ENCODE data around the gene ADD1.

Gene ADD1

DNA sequence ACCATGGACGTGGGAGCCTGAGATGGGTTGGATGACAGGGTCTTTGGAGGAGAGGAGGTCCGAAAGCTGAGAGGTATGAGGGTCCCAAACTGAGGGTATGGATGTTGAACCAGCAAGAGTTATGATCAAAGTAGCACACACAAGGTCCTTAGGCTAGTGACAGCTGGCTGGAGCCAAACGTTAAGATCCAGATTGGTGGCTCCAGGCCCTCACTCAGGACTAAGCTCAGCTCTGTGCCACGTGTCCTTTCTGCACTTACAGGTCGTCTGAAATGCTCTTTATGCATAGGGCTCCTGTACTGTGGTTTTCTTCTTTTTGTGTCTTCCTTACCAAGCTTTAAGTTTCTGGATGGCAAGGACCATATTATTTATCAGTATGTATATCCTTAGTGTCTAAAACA lies 35.4 kb downstream of the ADD1 start:
- H3K4me3 ChIP-seq (ENCODE audit: low read depth, low read length), result no peak overlapping the region

DNA sequence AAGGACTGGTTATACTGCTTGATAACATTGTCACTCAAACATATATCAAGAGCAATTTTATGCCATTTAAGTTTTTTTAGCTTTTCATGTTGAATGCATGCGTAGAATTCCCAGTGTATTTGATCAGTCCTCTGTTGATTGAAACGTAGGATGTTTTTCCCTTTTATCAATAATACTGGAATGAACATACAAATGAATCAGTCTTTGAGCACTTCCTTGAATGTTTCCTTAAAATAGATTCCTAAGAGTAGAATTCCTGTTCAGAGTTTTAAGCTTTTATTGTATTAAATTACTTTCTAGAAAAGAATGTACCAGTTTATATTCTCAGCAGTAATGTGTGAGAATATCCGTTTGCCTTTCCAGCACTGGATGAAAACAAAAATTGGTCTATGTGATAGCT lies 37.8 kb downstream of the ADD1 start:
- H3K4me3 ChIP-seq (ENCODE audit: low read depth, low read length), result no peak overlapping the region

DNA sequence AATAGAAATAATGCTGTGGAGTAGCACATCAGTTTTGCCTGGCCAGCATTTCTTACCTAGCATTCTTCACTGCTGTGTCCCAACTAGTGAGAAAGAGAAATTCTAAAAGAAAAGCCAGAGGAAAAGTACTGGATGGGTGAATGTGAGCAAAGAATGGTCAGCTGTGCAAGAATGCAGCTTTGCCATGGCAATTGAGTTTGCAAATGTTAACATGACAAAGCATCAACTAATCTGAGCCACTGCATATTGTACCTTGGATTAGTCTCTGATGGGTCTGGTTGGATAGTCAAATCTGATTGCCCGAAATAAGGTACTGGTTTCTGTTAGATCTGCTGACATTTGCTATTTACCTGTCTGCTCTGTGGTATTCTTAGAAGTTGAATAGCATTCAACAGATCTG lies 38.7 kb downstream of the ADD1 start:
- no peak overlapping the region for H3K4me3 ChIP-seq (ENCODE audit: low read depth, low read length)

DNA sequence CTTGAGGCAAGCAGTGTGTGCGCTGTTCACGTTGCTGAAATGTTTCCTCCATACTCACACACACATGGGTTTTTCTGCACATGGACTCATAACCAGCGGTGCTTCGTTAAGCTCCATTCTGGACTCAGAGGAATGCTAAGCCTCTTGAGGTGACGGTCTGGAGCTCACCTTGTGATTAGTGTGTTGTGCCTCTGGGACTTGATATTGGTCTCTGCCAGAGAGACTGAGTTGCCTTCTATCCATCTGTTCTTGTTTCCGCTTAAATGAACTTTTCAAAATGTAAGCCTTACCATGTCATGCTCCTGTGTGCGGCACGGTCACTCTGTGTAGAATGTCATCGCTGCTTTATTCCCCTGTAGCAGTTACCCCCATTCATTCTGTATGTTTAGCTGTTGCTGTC lies 42.5 kb downstream of the ADD1 start:
- no peak overlapping the region for H3K4me3 ChIP-seq (ENCODE audit: low read depth, low read length)

DNA sequence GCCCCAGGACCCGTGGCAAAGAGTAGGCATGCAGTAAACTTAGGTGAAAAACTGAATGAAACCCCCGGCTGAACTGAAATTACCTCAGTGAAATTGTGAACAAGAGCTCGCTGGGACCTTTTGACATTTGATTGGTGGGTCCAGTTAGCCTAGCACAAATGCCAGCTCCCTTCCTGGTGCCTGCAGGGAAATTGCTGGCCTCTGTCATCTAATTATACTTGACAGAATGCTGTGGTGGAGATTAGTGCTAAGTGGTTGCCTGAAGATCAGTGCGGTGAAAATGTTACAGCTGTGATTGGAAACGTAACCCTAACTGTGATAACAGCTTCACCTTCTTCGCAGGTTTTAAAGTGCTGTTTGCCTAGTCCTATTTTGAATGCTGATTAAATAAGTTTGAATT lies 43.0 kb downstream of the ADD1 start:
- no peak overlapping the region for H3K4me3 ChIP-seq (ENCODE audit: low read depth, low read length)

DNA sequence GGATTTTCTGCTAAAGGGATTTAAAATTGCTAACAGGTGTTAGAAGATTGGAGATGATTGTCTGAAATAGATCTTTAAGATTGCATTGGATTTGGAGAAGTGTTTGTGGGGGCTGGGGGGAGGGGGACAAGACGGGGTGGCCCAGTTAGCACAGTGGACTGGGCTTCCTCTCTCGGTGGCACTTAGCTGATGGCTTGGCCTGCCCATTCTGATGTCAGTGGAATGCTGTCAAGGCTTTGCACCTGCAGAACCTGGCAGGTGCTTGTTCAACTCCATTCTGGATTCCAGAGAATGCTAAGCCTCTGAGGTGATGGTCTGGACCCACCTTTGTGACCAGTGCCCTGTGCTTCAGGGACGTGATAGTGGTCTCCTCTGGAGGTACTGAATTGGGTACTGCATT lies 43.7 kb downstream of the ADD1 start:
- H3K4me3 ChIP-seq (ENCODE audit: low read depth, low read length), result no peak overlapping the region

DNA sequence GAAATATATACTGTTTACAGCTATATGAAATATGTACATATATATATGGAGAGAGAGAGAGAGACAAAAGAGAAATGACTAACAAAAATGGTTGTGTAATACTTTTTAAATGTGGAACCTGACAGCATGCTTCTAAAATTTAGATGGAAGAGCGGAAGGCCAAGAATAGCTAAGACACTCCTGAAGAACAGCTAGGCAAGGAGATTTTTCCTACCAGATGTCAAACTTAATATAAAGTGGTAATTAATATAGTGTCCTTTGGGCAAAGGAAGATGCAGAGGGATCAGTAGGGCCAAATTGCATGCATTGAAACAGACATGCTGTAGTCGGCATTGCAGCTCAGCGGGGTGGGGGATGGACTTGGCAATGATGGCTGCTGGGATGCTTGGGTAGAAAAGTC lies 45.2 kb downstream of the ADD1 start:
- no peak overlapping the region for H3K4me3 ChIP-seq (ENCODE audit: low read depth, low read length)

DNA sequence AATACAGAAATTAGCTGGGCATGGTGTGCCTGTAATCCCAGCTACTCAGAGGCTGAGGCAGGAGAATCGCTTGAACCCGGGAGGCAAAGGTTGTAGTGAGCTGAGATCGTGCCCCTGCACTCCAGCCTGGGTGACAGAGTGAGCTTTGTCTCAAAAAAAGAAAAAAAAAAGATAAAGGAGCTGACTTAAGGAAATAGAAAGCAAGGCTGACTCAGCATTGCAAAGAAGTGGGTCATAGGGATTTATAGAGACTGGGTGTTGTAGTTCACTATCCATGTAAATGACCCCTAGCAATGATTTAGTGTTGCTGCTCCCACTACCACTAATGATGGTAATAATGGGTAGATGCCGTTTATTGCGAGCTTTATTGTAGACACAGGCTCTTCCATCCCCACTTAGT lies 47.6 kb downstream of the ADD1 start:
- H3K4me3 ChIP-seq (ENCODE audit: low read depth, low read length), result no peak overlapping the region

DNA sequence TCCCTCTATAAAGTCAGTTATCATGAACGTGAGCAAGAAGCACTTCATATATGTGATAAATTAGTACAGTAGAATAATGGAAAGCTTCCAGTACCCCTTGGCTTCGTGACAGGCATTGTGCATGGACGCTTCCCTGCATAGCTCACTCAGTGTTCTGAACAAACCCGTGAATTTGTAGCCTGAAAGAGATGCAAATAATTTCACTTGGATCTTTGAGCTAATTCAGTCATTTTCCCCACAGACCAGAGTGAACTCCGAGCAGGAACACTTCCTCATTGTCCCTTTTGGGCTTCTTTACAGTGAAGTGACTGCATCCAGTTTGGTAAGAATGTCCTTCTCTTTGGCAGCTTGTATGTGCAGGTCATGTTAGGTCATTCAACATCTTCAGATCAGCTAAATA lies 50.1 kb downstream of the ADD1 start:
- no peak overlapping the region for H3K4me3 ChIP-seq (ENCODE audit: low read depth, low read length)

DNA sequence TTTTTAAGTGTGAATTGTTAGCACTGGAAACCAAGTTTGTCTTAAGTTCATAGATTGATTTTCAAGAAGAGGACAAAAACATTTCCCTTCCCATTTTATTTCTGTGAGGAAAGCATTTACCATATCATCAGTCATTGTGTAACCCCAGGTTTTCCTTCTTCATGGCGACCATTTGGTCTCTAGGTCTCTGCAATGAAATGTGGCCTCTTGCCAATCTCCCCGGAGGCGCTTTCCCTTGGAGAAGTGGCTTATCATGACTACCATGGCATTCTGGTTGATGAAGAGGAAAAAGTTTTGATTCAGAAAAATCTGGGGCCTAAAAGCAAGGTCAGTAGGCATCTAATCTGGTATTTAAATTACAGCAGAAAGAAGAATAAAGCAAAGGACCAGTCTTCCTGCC lies 54.4 kb downstream of the ADD1 start:
- no peak overlapping the region for H3K4me3 ChIP-seq (ENCODE audit: low read depth, low read length)

DNA sequence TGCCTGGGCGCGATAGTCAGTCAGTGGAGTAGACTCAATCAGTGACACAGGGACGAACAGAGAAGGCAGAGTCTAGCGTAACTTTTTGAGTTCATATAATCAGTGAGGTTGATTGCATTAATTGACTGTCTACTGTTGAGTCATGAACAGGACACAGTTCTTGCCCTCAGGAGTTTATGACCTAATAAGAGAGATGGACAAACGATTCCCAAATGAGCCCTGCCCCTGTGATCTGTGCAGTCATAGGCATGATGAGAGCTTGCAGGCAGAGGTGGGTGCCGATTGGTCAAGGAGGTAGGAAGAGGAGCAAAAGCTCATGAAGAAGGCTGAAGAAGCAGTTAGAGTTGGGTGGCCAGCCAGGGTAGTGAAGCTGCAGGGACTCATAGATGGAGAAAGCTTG lies 57.1 kb downstream of the ADD1 start:
- no peak overlapping the region for H3K4me3 ChIP-seq (ENCODE audit: low read depth, low read length)

DNA sequence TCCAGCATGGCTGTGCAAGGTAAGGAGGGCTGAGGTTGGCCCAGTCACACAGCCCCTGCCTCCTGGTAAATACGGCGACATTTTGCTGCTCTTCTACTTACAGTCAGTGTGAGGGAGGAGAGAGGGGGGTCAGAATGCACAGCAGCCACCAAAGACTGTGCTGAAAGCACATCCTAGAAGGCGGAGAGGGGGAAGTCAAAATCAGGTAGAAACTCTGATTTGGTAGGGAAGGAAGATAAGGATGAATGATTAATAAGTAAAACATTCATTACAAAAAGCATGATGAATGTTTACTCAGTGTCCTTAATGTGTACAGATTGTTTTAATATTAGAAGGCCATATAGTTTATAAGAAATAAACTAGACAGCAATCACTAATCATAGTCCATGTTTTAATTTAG lies 57.5 kb downstream of the ADD1 start:
- no peak overlapping the region for H3K4me3 ChIP-seq (ENCODE audit: low read depth, low read length)

DNA sequence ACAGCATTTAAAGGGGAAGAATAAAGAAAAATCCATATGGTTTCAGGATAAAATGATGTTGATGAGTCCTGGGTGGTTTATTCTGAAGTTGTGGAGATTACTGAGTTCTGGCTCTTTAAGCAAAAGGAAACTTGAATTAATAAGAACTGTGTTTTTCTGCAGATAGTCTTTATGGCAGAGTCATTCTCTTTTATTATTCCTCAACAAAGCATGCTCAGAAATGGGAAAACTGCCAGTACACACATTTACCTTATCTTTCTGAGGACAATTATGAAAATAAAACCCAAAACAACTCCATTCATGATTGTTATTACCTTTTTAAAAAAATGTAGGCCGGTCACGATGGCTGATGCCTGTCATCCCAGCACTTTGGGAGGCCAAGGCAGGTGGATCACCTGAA lies 58.5 kb downstream of the ADD1 start:
- no peak overlapping the region for H3K4me3 ChIP-seq (ENCODE audit: low read depth, low read length)

DNA sequence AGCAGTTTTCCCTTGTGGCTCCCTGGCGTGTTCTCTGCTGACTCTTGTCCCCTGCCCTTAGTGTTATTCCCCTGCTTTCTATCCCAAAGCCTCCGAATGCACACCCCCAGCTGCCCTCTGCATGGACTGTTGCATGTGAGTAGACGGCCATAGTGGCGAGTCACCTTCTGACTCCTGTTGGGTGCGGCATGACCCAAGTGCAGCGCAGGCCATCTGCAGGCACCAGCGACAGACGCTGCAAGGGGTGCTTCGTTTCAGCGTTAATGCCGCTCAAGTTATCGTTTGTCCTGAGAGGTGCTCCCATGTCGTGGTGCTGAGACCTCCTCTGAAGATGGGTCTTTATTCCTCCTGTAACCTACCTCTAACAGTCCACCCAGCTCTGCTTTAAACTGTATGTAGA lies 61.9 kb downstream of the ADD1 start:
- H3K4me3 ChIP-seq (ENCODE audit: low read depth, low read length), result no peak overlapping the region

DNA sequence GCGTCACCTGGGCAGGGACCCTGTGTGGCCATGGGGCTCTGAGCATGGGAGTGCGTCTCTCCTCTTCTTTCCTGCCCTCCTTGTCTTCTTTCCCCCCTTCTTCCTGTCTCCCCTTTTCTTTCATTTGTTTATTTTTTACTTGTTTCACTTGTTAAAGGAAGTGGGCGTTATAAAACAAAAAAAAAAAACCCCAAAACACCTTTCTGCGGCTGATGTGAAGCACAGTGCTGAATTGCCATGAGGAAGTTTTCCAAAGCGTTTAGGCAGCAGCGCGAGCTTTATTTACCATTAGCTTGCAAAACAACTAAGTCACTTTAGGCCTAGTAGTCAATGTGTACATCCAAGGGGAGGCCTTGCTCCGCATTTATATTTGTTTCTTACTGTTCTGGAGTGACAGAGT lies 62.6 kb downstream of the ADD1 start:
- no peak overlapping the region for H3K4me3 ChIP-seq (ENCODE audit: low read depth, low read length)

DNA sequence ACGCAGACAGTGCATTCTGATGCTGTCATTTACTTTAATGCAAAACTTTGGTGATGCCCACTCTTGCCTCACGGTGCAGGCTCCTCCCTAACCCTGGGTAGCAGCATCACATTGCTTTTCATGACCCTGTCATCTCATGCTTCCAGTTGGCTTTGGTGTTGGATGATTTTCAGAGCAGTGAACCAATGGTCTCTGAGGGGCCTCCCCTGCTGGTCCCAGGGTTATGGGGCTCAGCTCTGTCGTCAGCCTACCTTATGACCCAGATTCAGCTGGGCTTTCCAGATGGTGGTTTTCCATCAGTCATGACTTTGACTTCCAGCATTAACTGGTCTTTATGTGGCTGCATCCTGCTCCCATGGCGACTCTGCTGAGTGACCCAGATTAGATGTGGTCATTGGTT lies 63.6 kb downstream of the ADD1 start:
- H3K4me3 ChIP-seq (ENCODE audit: low read depth, low read length), result no peak overlapping the region

DNA sequence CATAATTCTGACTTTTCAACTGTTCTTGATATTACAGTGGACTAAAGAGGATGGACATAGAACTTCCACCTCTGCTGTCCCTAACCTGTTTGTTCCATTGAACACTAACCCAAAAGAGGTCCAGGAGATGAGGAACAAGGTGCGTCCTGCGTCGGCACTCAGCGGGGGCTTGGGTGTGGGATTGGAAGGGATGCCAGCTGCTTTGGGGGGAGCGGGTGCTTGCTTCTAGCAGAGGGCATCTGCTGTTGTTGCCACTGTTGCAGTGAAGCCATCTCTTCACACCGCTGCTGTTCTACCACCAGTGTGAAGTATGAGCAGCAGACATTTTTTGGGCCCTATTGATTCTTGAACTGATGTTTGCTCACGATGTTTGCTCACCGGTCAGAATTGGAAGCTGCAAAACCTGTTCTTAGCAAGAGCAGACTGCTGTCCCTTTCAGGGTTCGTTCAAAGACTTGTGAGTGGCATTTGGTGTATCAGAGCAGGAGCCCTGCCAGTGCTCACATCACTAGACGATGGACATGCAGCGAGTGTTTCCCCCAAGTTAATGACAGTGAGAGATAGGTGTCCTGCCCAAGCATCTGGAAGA lies 64.2 kb downstream of the ADD1 start:
- no peak overlapping the region for H3K4me3 ChIP-seq (ENCODE audit: low read depth, low read length)

DNA sequence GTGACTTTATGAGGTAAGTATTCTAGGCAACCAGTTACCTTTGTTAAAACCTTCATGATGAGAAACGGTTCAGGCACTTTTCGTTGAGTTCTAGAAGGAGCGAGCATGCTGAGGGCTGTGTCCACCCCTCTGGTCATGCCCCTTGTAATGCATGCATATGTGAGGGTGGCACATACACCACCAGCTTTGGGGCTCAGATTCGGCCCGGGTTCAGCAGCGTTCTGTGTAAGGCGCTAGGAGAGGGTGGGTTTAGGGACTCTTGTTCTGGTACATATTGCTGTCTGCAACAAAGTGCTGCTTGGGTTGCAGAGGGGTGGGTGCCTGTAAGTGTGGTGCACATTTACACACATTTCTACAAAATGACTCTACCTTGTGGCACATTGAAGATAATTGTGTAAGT lies 65.0 kb downstream of the ADD1 start:
- no peak overlapping the region for H3K4me3 ChIP-seq (ENCODE audit: low read depth, low read length)

DNA sequence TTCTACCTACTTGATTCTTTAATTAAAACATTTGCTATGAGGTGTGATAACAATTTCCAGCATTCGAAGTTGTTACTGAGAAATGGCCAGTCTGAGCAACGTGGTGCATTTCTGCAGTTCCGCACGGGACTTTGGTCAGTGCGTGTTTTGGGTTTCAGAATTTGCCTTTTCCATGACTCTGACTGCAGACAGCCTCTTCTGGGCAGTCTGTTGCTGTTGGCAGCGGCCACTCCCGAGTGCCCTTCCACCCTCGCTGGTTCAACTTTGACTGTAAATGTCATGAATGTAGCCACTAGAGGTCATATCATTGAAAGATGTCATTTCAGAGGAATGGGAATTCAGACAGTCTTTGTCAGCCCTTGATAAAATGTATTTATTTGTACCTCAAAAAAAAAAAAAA lies 65.9 kb downstream of the ADD1 start:
- H3K4me3 ChIP-seq (ENCODE audit: low read depth, low read length), result no peak overlapping the region

DNA sequence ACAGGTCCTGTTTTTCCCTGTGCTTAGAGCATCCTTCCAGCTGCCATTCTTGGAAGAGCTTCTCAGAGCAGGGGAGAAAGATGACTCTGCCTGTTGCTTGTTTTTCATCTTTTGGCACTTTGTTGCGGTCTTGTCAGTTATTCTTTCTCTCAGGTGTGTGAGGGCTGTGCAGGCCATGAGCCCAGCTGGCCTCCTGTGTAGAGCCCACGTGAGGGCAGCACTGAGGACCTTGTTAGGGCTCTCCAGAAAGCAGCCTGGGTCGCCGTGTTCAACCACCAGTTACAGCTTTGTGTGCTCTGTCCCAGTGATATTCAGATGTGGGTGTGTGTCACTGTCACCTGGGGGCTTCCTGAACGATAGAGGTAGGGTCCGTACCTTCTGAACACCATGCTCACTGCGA lies 66.8 kb downstream of the ADD1 start:
- H3K4me3 ChIP-seq (ENCODE audit: low read depth, low read length), result no peak overlapping the region

DNA sequence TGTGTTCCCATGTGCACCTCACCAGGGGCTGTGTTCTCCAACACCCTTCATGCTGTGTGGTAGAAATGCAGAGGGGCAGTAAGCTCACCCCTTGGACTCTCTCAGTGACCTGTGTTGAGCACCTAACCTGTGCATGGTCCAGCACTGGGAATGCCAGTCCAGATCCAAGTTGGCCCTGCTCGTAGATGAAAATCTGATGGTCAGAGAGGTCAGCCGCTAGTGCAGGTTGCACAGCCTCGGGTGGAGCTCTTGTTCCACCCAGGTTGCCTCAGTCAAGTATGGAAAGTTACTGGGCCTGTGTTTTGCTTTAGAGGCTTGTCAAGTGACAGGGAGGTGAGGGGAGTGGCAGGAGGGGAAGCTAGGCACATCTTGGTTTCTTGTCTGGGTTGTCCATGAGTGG lies 68.2 kb downstream of the ADD1 start:
- H3K4me3 ChIP-seq (ENCODE audit: low read depth, low read length), result no peak overlapping the region

DNA sequence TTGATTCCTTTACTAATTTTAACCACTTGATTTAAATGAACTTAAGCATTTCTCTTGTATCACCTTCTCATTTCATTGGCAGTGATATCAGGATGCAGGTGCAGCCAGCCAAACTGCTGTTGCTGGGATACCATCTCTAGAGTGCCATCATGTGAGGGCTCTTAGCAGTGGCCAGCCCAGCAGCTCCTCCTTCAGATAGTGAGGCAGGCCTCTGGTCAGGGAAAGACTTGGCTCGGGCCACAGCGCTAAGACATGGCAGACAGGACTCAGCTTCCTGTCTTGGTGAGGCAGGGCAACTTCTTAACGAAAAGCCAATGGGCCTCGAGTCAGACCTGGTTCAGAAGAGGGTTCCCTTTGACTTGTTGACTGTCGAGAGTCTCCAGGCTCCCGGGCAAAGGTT lies 69.5 kb downstream of the ADD1 start:
- no peak overlapping the region for H3K4me3 ChIP-seq (ENCODE audit: low read depth, low read length)

DNA sequence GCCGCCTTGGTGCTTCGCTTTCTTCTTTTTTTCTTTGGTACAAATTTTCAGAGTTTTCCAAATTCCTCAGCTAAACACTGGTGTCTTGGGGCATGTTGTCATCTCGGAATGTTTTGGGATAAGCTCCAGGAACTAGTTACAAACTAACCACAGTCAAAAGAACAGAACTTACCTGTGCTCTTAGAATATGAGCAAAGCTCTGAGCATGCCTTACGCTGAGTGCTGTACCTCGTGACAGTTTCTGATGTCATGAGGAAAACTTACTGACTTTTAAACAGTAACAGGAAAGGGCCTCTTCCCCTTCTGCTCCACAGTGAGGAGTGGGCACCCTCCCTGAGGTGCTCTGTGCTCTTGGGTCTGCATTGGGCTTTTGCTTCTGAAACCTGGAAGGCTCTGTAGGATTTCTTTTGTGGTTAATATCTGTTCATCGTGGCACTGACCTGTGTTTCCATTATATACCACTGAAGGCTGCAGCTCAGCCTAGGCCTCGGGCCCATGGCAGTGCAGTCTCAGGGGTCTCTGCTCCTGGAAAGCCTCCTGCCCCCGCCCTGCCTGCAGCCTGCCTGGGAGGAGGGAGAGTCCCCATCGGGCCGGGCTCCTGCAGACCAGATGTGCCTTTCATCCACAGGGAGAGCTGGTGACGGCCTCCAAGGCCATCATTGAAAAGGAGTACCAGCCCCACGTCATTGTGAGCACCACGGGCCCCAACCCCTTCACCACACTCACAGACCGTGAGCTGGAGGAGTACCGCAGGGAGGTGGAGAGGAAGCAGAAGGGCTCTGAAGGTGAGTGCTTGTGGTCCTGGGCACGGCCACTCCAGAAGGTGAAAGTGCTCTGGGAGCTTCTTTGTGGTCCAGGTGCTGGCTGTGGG lies 70.8 kb downstream of the ADD1 start:
- H3K4me3 ChIP-seq (ENCODE audit: low read depth, low read length), result no peak overlapping the region
